ENCODE measurements around the gene ROR2. TPM values are rescaled to one million over a fixed set of nuclear protein-coding genes. Genes with fewer than 3 reads are reported as not detected.

Gene ROR2
- total and polyA plus RNA-seq, 2 of the 8 experiments (the other 6 are each of a cell fraction or from before 2014, with no cell fraction given), result 2.7 to 4.3 TPM

GRCh38 chr9:91726406-91727100 lies 223.5 kb downstream of the ROR2 start:
- Histone ChIP-seq H4K91ac (replicated peaks; ENCODE audit: insufficient read length, low read length) (no peak overlapping the region), H3K27me3 (replicated peaks in 1 of 4; ENCODE audit: control insufficient read depth in 3 of 4, extremely low read depth in 1 of 4, insufficient read depth in 3 of 4, low read length in 3 of 4) (no peaks in the 10 kb centered on the region), H3K9me3 (ENCODE audit: insufficient read depth in 2 of 2, low read depth in 1 of 2, low read length in 1 of 2) (no peaks in the 10 kb centered on the region; a peak in 1 of 4 replicates), H3K18ac (ENCODE audit: extremely low read depth, low read length) (no peak overlapping the region), H3K23ac (ENCODE audit: insufficient read length) (no peak overlapping the region), H4K20me1 (replicated peaks in 1 of 2; ENCODE audit: control insufficient read depth in 1 of 2, insufficient read depth in 2 of 2, low read length in 2 of 2) (no peaks in the 10 kb centered on the region), H2AK5ac (ENCODE audit: low read depth, low read length) (no peak overlapping the region), H2AFZ (ENCODE audit: low read length) (no peak overlapping the region), H3K79me2 (ENCODE audit: control insufficient read depth in 1 of 2, insufficient read depth in 2 of 2, low read length in 2 of 2) (no peaks in the 10 kb centered on the region), H3K36me3 (ENCODE audit: control insufficient read depth in 2 of 4, insufficient read depth in 4 of 4, low read length in 3 of 4) (no peaks in the 10 kb centered on the region; a peak in 1 of 8 replicates), H2BK20ac (ENCODE audit: low read length) (no peak overlapping the region), H4K8ac (ENCODE audit: extremely low read depth, insufficient read depth, low read length) (no peak overlapping the region), H3K27ac (ENCODE audit: low read depth, low read length) (no peak overlapping the region), H2BK15ac (ENCODE audit: low read length) (no peak overlapping the region), H3K56ac (replicated peaks; ENCODE audit: insufficient read length, low read depth, low read length) (no peak overlapping the region), H2BK12ac (ENCODE audit: low read depth, low read length) (no peak overlapping the region), H3K23me2 (ENCODE audit: low read depth, low read length) (no peaks in the 10 kb centered on the region), H3K4me3 (ENCODE audit: extremely low read depth in 1 of 4, insufficient read depth in 2 of 4, low read depth in 3 of 4, low read length in 4 of 4) (no peak overlapping the region), H3K4ac (replicated peaks; ENCODE audit: insufficient read length, low read depth, low read length) (no peak overlapping the region), H2BK5ac (ENCODE audit: low read depth, low read length) (no peak overlapping the region), H3K4me1 (replicated peaks in 1 of 4; ENCODE audit: control insufficient read depth in 3 of 4, insufficient read depth in 4 of 4, low read length in 3 of 4) (no peaks in the 10 kb centered on the region), H3K14ac (ENCODE audit: insufficient read length) (no peak overlapping the region), H2BK120ac (replicated peaks; ENCODE audit: low read depth, low read length) (no peak overlapping the region), H4K5ac (ENCODE audit: insufficient read length, low read depth, low read length) (no peak overlapping the region), H3K4me2 (ENCODE audit: insufficient read depth in 1 of 2, low read depth in 2 of 2, low read length in 2 of 2) (no peak overlapping the region), H3K79me1 (ENCODE audit: low read depth, low read length) (no peaks in the 10 kb centered on the region), H3K9ac (replicated peaks in 1 of 4; ENCODE audit: extremely low read depth in 1 of 4, low read depth in 3 of 4, low read length in 3 of 4) (no peak overlapping the region)
- POLR2A ChIA-PET (ENCODE audit: partially characterized antibody), result interaction anchor here (0.6 kb wide), 1 partner anchor 15 kb away, joined by 3 read pairs; no protein-coding TSS in a partner anchor
- 90% methylated on average over 19 of the region's 19 CpGs; no CpG with 5 or more reads in 1 of the 2 experiments for WGBS, 2 experiments (ENCODE audit: extremely low coverage in 1 of 2, insufficient coverage in 1 of 2, insufficient read length in 1 of 2, insufficient replicate concordance in 2 of 2, low coverage in 1 of 2, low lambda C conversion rate in 2 of 2, missing lambda C conversion rate in 1 of 2)
- DNase-seq (ENCODE audit: low read depth in 1 of 2, low spot score in 2 of 2), result no peak
- CTCF ChIA-PET (ENCODE audit: partially characterized antibody), result interaction anchor here (0.6 to 5.4 kb wide), 33 partner anchors 8 to 1450 kb away, joined by 3 to 20 read pairs (median 4); no protein-coding TSS in a partner anchor
- no peak for FAIRE-seq
- no peak for TF ChIP-seq SIX5 (IDR thresholded peaks at IDR 0.05; ENCODE audit: low read depth, low read length)
- no peak for TF ChIP-seq SRF (IDR thresholded peaks at IDR 0.05; ENCODE audit: low read depth, low read length)
- no peak for TF ChIP-seq ATF2 (IDR thresholded peaks at IDR 0.05; ENCODE audit: low read length)
- TF ChIP-seq CTCF (IDR thresholded peaks at IDR 0.05; ENCODE audit: control extremely low read depth in 1 of 3, insufficient read depth in 1 of 3, low read depth in 1 of 3, low read length in 3 of 3), result no peak
- no peak for TF ChIP-seq CHD2 (IDR thresholded peaks at IDR 0.05; ENCODE audit: low read length)
- no peak for TF ChIP-seq ZNF274 (IDR thresholded peaks at IDR 0.05; ENCODE audit: borderline replicate concordance, extremely low read depth, low read length)
- no peak for TF ChIP-seq KDM1A (IDR thresholded peaks at IDR 0.05; ENCODE audit: borderline replicate concordance, low read length)
- TF ChIP-seq SP4 (IDR thresholded peaks at IDR 0.05; ENCODE audit: low read length), result no peak

Measured in H1 (cell line).